Measurements from ENCODE around the gene RAD1.

DNA sequence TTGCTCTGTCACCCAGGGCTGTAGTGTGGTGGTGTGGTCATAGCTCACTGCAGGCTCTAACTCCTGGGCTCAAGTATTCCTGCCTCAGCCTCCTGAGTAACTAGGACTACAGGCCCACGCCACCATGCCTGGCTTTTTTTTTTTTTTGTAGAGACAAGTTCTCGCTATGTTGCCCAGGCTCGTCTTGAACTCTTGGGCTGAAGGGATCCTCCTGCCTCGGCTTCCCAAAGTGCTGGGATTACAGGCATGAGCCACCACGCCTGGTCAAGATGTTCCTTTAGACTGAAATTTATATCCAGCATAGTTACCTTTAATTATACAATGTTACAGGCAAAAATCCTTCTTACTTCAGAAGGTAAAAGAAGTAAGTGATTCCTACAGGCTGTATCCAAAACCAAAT lies 12.5 kb upstream of the RAD1 start:
- TF ChIP-seq CTCF (IDR thresholded peaks at IDR 0.05; ENCODE audit: insufficient read depth, low read depth, low read length): no peak
- TF ChIP-seq EZH2 (IDR thresholded peaks at IDR 0.05; ENCODE audit: insufficient read depth, low read length): no peak
